Measurements from ENCODE around the gene DPM1.

DPM1 gene

GRCh38 chr20:50996901-50997865 lies 38.9 kb upstream of the DPM1 start:
- WGBS (ENCODE audit: extremely low coverage, insufficient coverage, insufficient read length) = no CpG with 5 or more reads among the region's 10 CpGs
- Histone ChIP-seq H2BK120ac (ENCODE audit: insufficient read depth, low read length, poor library complexity) (no peak overlapping the region), H3K18ac (ENCODE audit: low read length) (no peak overlapping the region), H3K27me3 (ENCODE audit: insufficient read depth, low read length) (no peaks in the 10 kb centered on the region), H2BK12ac (ENCODE audit: low read length) (no peak overlapping the region), H3K23ac (ENCODE audit: low read length) (no peak overlapping the region), H2AK5ac (ENCODE audit: low read length) (no peak overlapping the region), H2BK5ac (ENCODE audit: low read depth, low read length, poor library complexity) (no peak overlapping the region), H3K14ac (ENCODE audit: low read length) (no peak overlapping the region), H2AFZ (ENCODE audit: insufficient read depth, low read length, poor library complexity) (no peak overlapping the region), H4K8ac (ENCODE audit: low read depth, low read length) (no peak overlapping the region), H3K4me2 (ENCODE audit: low read length) (no peak overlapping the region), H4K91ac (ENCODE audit: low read depth, low read length) (no peak overlapping the region), H3K36me3 (ENCODE audit: control insufficient read depth in 1 of 2, insufficient read depth in 2 of 2, low read length in 2 of 2) (no peaks in the 10 kb centered on the region), H3K9me3 (ENCODE audit: insufficient read depth, low read depth, low read length) (no peaks in the 10 kb centered on the region), H3K79me1 (ENCODE audit: low read length) (peaks cover 3% of the 10 kb centered on the region), H3K4me1 (ENCODE audit: control insufficient read depth in 1 of 2, insufficient read depth in 2 of 2, low read length in 2 of 2) (peaks cover 8 to 12% of the 10 kb centered on the region in 2 experiments), H4K12ac (ENCODE audit: low read depth, low read length) (no peak overlapping the region), H3K27ac (ENCODE audit: low read depth, low read length) (no peak overlapping the region), H3K9ac (ENCODE audit: low read length) (no peak overlapping the region), H3K4ac (ENCODE audit: low read depth, low read length) (no peak overlapping the region), H3K79me2 (ENCODE audit: control insufficient read depth, insufficient read depth, low read length, poor library complexity) (no peaks in the 10 kb centered on the region), H3K4me3 (ENCODE audit: low read depth, low read length) (no peak overlapping the region)
- no peak for DNase-seq

GRCh38 chr20:50995506-50995905 lies 37.2 kb upstream of the DPM1 start:
- no peak overlapping the region for H3K23ac ChIP-seq (ENCODE audit: low read length)
- H2AFZ ChIP-seq (ENCODE audit: insufficient read depth, low read length, poor library complexity) = no peak overlapping the region
- DNase-seq = no peak
- H2BK5ac ChIP-seq (ENCODE audit: low read depth, low read length, poor library complexity) = no peak overlapping the region
- no peaks in the 10 kb centered on the region for H3K27me3 ChIP-seq (ENCODE audit: insufficient read depth, low read length)
- H2AK5ac ChIP-seq (ENCODE audit: low read length) = no peak overlapping the region
- H2BK120ac ChIP-seq (ENCODE audit: insufficient read depth, low read length, poor library complexity) = no peak overlapping the region
- no peak overlapping the region for H3K27ac ChIP-seq (ENCODE audit: low read depth, low read length)
- no peak overlapping the region for H4K8ac ChIP-seq (ENCODE audit: low read depth, low read length)
- no peak overlapping the region for H3K14ac ChIP-seq (ENCODE audit: low read length)
- no peak overlapping the region for H2BK12ac ChIP-seq (ENCODE audit: low read length)
- H3K79me2 ChIP-seq (ENCODE audit: control insufficient read depth, insufficient read depth, low read length, poor library complexity) = no peaks in the 10 kb centered on the region
- no CpG with 5 or more reads among the region's 5 CpGs for whole genome bisulfite sequencing (ENCODE audit: extremely low coverage, insufficient coverage, insufficient read length)
- no peak overlapping the region for H4K91ac ChIP-seq (ENCODE audit: low read depth, low read length)
- H3K4ac ChIP-seq (ENCODE audit: low read depth, low read length) = no peak overlapping the region
- no peaks in the 10 kb centered on the region for H3K9me3 ChIP-seq (ENCODE audit: insufficient read depth, low read depth, low read length)
- no peak overlapping the region for H3K4me3 ChIP-seq (ENCODE audit: low read depth, low read length)
- peaks cover 3% of the 10 kb centered on the region for H3K79me1 ChIP-seq (ENCODE audit: low read length)
- no peak overlapping the region for H4K12ac ChIP-seq (ENCODE audit: low read depth, low read length)
- no peak overlapping the region for H3K4me2 ChIP-seq (ENCODE audit: low read length)
- no peaks in the 10 kb centered on the region for H3K36me3 ChIP-seq (ENCODE audit: control insufficient read depth in 1 of 2, insufficient read depth in 2 of 2, low read length in 2 of 2)
- no peak overlapping the region for H3K18ac ChIP-seq (ENCODE audit: low read length)
- no peak overlapping the region for H3K9ac ChIP-seq (ENCODE audit: low read length)
- H3K4me1 ChIP-seq (ENCODE audit: control insufficient read depth in 1 of 2, insufficient read depth in 2 of 2, low read length in 2 of 2) = peaks cover 12 to 18% of the 10 kb centered on the region in 2 experiments

- Histone ChIP-seq H4K91ac (ENCODE audit: low read depth, low read length) (no peak overlapping the region), H3K4ac (ENCODE audit: low read depth, low read length) (no peak overlapping the region), H3K79me2 (ENCODE audit: control insufficient read depth, insufficient read depth, low read length, poor library complexity) (no peaks in the 10 kb centered on the region), H3K18ac (ENCODE audit: low read length) (no peak overlapping the region), H3K9ac (ENCODE audit: low read length) (no peak overlapping the region), H2AK5ac (ENCODE audit: low read length) (no peak overlapping the region), H4K8ac (ENCODE audit: low read depth, low read length) (no peak overlapping the region), H4K12ac (ENCODE audit: low read depth, low read length) (no peak overlapping the region), H2BK5ac (ENCODE audit: low read depth, low read length, poor library complexity) (no peak overlapping the region), H3K79me1 (ENCODE audit: low read length) (peaks cover 2% of the 10 kb centered on the region), H3K23ac (ENCODE audit: low read length) (no peak overlapping the region), H3K27ac (ENCODE audit: low read depth, low read length) (no peak overlapping the region), H2BK12ac (ENCODE audit: low read length) (no peak overlapping the region), H3K4me2 (ENCODE audit: low read length) (no peak overlapping the region), H3K9me3 (ENCODE audit: insufficient read depth, low read depth, low read length) (no peaks in the 10 kb centered on the region), H2BK120ac (ENCODE audit: insufficient read depth, low read length, poor library complexity) (no peak overlapping the region), H3K36me3 (ENCODE audit: control insufficient read depth in 1 of 2, insufficient read depth in 2 of 2, low read length in 2 of 2) (no peaks in the 10 kb centered on the region), H3K4me1 (ENCODE audit: control insufficient read depth in 1 of 2, insufficient read depth in 2 of 2, low read length in 2 of 2) (peaks cover 12 to 18% of the 10 kb centered on the region in 2 experiments), H3K4me3 (ENCODE audit: low read depth, low read length) (no peak overlapping the region), H3K14ac (ENCODE audit: low read length) (no peak overlapping the region), H3K27me3 (ENCODE audit: insufficient read depth, low read length) (no peaks in the 10 kb centered on the region), H2AFZ (ENCODE audit: insufficient read depth, low read length, poor library complexity) (no peak overlapping the region)
- DNase-seq = no peak
- WGBS (ENCODE audit: extremely low coverage, insufficient coverage, insufficient read length) = no CpG with 5 or more reads among the region's 9 CpGs
Observed at GRCh38 chr20:50993876-50994275, 35.5 kb upstream of the DPM1 start.

GRCh38 chr20:50992733-50993457 lies 34.6 kb upstream of the DPM1 start:
- Histone ChIP-seq H2BK120ac (ENCODE audit: insufficient read depth, low read length, poor library complexity) (no peak overlapping the region), H2AK5ac (ENCODE audit: low read length) (no peak overlapping the region), H3K27ac (ENCODE audit: low read depth, low read length) (peak overlapping the region; percentile 24), H3K4me3 (ENCODE audit: low read depth, low read length) (no peak overlapping the region), H4K12ac (ENCODE audit: low read depth, low read length) (no peak overlapping the region), H3K4ac (ENCODE audit: low read depth, low read length) (no peak overlapping the region), H3K18ac (ENCODE audit: low read length) (no peak overlapping the region), H3K27me3 (ENCODE audit: insufficient read depth, low read length) (no peaks in the 10 kb centered on the region), H4K8ac (ENCODE audit: low read depth, low read length) (peak overlapping the region; percentile 3), H3K9ac (ENCODE audit: low read length) (no peak overlapping the region), H3K36me3 (ENCODE audit: control insufficient read depth in 1 of 2, insufficient read depth in 2 of 2, low read length in 2 of 2) (no peaks in the 10 kb centered on the region), H3K79me1 (ENCODE audit: low read length) (no peaks in the 10 kb centered on the region), H3K4me1 (ENCODE audit: control insufficient read depth in 1 of 2, insufficient read depth in 2 of 2, low read length in 2 of 2) (peaks cover 12 to 16% of the 10 kb centered on the region in 2 experiments), H2AFZ (ENCODE audit: insufficient read depth, low read length, poor library complexity) (peak overlapping the region; percentile 47), H4K91ac (ENCODE audit: low read depth, low read length) (no peak overlapping the region), H3K79me2 (ENCODE audit: control insufficient read depth, insufficient read depth, low read length, poor library complexity) (no peaks in the 10 kb centered on the region), H3K4me2 (ENCODE audit: low read length) (peak overlapping the region; percentile 29), H2BK5ac (ENCODE audit: low read depth, low read length, poor library complexity) (no peak overlapping the region), H3K23ac (ENCODE audit: low read length) (no peak overlapping the region), H2BK12ac (ENCODE audit: low read length) (no peak overlapping the region), H3K9me3 (ENCODE audit: insufficient read depth, low read depth, low read length) (no peaks in the 10 kb centered on the region), H3K14ac (ENCODE audit: low read length) (no peak overlapping the region)
- WGBS (ENCODE audit: extremely low coverage, insufficient coverage, insufficient read length) = no CpG with 5 or more reads among the region's 13 CpGs
- peak; percentile 62 to 84 for DNase-seq

Data from trophoblast cell (in vitro differentiated cells and primary cell).